Measurements from ENCODE around the gene IL10. TPM values are rescaled to one million over a fixed set of nuclear protein-coding genes. Genes with fewer than 3 reads are reported as not detected.

The IL10 gene
- total RNA-seq, 6 donors from 2014 or later, result 0.55 to 5.2 (median 3.3) TPM

DNA sequence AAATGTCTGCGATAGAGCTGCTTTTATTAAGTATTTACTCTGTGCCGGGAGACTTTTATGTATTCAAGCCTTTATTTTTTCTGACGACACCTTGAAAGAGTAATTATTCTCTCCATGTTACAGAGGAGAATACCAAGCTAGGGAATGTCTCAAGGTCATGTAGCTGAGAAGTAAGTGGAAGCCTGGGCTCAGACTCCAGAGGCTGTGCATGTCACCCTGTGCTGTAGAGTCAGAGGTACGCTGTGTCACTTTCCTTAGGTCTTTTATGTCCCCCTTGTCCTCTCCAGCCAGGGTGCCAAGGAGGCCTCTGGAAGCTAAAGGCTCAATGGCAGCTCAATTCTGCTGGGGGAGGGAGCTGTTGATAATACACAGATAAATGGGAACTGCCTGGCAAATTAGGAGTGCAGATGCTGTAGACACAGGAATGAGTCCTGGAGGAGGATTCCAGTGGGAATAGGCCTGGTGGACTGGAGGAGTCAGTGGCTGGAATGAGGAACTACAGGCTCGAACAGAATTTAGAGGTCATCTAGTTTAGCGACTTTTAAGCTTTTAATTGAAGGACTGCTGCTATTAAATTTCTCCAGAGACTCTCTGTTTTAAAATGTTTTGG is 11.0 kb downstream of the IL10 start:
- Histone ChIP-seq H3K36me3 (no peaks in the 10 kb centered on the region), H3K4me3 (no peak overlapping the region), H3K9me3 (peaks cover 0 to 8% (median 0%) of the 10 kb centered on the region in 4 donors), H3K4me1 (peaks cover 0 to 6% (median 5%) of the 10 kb centered on the region in 4 donors), H3K27ac (no peak overlapping the region), H3K27me3 (no peaks in the 10 kb centered on the region)
- ATAC-seq (ENCODE audit: low FRiP score in 2 of 2) (no peak), DNase-seq (no peak)
- WGBS, 2 donors, result 77 to 78% methylated on average over 6 of the region's 6 CpGs
- TF ChIP-seq POLR2AphosphoS5 (IDR thresholded peaks at IDR 0.05), result no peak
- TF ChIP-seq POLR2A (IDR thresholded peaks at IDR 0.05), result no peak
- TF ChIP-seq, protein P1, sequence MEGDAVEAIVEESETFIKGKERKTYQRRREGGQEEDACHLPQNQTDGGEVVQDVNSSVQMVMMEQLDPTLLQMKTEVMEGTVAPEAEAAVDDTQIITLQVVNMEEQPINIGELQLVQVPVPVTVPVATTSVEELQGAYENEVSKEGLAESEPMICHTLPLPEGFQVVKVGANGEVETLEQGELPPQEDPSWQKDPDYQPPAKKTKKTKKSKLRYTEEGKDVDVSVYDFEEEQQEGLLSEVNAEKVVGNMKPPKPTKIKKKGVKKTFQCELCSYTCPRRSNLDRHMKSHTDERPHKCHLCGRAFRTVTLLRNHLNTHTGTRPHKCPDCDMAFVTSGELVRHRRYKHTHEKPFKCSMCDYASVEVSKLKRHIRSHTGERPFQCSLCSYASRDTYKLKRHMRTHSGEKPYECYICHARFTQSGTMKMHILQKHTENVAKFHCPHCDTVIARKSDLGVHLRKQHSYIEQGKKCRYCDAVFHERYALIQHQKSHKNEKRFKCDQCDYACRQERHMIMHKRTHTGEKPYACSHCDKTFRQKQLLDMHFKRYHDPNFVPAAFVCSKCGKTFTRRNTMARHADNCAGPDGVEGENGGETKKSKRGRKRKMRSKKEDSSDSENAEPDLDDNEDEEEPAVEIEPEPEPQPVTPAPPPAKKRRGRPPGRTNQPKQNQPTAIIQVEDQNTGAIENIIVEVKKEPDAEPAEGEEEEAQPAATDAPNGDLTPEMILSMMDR (IDR thresholded peaks at IDR 0.05), result no peak
- no peak for TF ChIP-seq EP300 (IDR thresholded peaks at IDR 0.05)

DNA sequence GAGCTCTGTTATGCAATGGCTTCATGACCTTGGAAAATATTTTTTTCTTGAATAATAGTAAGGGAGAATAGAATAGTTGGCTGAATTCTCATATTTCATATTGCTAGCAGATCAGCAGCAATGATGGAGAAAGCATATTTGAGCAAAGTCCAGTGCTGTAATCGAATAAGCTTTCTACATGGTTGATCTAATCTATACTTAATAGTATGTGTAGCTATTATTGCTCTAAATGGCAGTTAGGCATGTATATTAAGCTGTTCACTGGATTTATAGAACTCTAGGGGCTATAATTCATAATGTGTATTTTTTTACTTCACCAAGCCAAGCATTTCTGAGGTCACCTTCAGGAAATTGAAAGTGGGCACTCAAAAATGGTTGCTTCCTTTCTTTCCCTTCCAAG is 11.7 kb downstream of the IL10 start:
- H3K4me3 ChIP-seq, result no peak overlapping the region
- no peaks in the 10 kb centered on the region for H3K27me3 ChIP-seq
- peaks cover 0 to 8% (median 0%) of the 10 kb centered on the region in 4 donors for H3K9me3 ChIP-seq
- no peaks in the 10 kb centered on the region for H3K36me3 ChIP-seq
- DNase-seq, result no peak
- H3K4me1 ChIP-seq, result no peaks in the 10 kb centered on the region
- whole genome bisulfite sequencing, 2 donors, result 83 to 86% methylated on average over 1 of the region's 1 CpG
- no peak overlapping the region for H3K27ac ChIP-seq
- TF ChIP-seq, protein P1 (IDR thresholded peaks at IDR 0.05), result no peak
- TF ChIP-seq EP300 (IDR thresholded peaks at IDR 0.05) (no peak), POLR2AphosphoS5 (IDR thresholded peaks at IDR 0.05) (no peak), POLR2A (IDR thresholded peaks at IDR 0.05) (no peak)
- no peak for ATAC-seq (ENCODE audit: low FRiP score in 2 of 2)

DNA sequence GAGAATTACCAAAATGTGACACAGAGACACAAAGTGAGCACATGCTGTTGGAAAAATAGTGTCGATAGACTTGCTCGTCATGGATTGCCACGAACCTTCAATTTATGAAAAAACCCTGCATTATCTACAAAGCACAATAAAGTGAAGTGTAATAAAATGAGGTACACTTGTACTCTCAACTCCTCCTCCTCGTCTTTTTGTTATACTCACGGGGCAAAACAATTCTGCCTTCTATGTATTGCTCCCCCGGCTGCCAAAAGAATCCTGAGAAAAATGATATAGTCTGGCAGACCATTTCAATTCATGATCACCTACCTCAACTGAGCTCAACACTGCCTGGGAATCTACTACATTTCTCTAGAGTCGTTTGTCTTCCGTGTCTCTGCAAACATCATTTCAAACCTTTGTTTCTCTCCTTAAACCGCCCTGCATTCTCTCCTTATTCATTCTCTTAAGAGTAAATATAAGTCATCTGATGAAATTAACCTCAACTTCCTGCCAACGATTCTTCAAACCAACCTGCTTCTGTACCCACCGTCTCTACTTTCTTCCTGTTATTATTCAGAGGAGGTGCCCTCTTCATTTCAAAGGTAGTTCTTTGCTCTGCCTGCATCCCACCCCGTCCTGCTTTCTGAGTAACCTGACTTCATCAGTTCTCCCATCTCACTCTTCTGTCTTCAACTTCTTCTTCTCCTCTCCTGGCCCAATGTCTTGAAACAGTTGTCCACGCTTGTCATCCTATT is 14.6 kb downstream of the IL10 start:
- TF ChIP-seq POLR2A (IDR thresholded peaks at IDR 0.05) (peak in 1 of 4 donors; percentile 24), EP300 (IDR thresholded peaks at IDR 0.05) (no peak), POLR2AphosphoS5 (IDR thresholded peaks at IDR 0.05) (no peak)
- TF ChIP-seq, protein P1 (IDR thresholded peaks at IDR 0.05), result no peak
- ATAC-seq (ENCODE audit: low FRiP score in 2 of 2) (no peak), DNase-seq (no peak)
- peak overlapping the region in 1 of 4 donors; percentile 44 for H3K27ac ChIP-seq
- H3K4me3 ChIP-seq, result no peak overlapping the region
- no peaks in the 10 kb centered on the region for H3K9me3 ChIP-seq
- H3K27me3 ChIP-seq, result no peaks in the 10 kb centered on the region
- 59 to 67% methylated on average over 12 to 13 of the region's 13 CpGs for WGBS, 2 donors
- no peaks in the 10 kb centered on the region for H3K36me3 ChIP-seq
- H3K4me1 ChIP-seq, result no peaks in the 10 kb centered on the region

DNA sequence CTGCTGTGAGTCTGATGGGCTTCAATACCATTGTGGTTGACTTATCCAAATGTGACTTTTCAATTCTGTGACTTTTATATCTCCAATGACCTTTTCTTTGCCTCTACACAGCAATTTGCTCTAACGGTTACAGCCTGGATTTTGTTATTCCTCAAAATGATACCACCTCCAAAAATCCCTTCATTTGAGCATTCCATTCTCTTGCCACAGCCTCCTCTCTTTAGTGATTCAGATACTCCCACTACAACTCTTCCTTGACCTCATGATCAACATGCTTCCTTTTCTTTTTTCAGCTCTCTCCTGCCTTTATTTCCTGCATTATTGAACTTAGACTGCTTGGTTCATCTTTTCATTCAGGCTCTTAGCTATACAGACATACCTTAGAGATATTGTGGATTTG is 18.3 kb downstream of the IL10 start:
- Histone ChIP-seq H3K36me3 (no peaks in the 10 kb centered on the region), H3K4me3 (no peak overlapping the region), H3K4me1 (no peaks in the 10 kb centered on the region), H3K9me3 (no peaks in the 10 kb centered on the region), H3K27me3 (no peaks in the 10 kb centered on the region), H3K27ac (no peak overlapping the region)
- no peak for DNase-seq
- TF ChIP-seq EP300 (IDR thresholded peaks at IDR 0.05) (no peak), POLR2AphosphoS5 (IDR thresholded peaks at IDR 0.05) (no peak), POLR2A (IDR thresholded peaks at IDR 0.05) (no peak)
- TF ChIP-seq, protein P1 (IDR thresholded peaks at IDR 0.05), result no peak
- WGBS, 2 donors, result 78 to 87% methylated on average over 1 of the region's 1 CpG
- peak in 1 of 2 donors; percentile 23 for ATAC-seq (ENCODE audit: low FRiP score in 2 of 2)

Data from upper lobe of left lung (tissue), 6 donors.